H1 (cell line): ENCODE measurements around the gene THOC6. TPM values are rescaled to one million over a fixed set of nuclear protein-coding genes. Genes with fewer than 3 reads are reported as not detected.

Experiments
- GABPA ChIP-seq: IDR thresholded peaks from 2 replicates; pipeline ENCODE4 v1.6.1; 2011; ENCODE audit warnings: mild to moderate bottlenecking, low read length, moderate library complexity, borderline replicate concordance; ENCODE audit not compliant: insufficient read depth
- polyA plus RNA-seq, 7 experiments: library from polyadenylated mRNA; depleted of rRNA in 3 of 7; stranded (reverse) in 5 of 7; unstranded in 2 of 7; fragments of >200 nt in 5 of 7; fragments of 200-250 nt in 2 of 7; gene quantifications; 1 replicate in 5 of 7; 2 replicates in 1 of 7; 4 replicates in 1 of 7; pipeline versions ENCODE4 v1.2.1 to v1.2.3, GENCODE V29; 2011 to 2013; ENCODE audit warnings: missing spikeins in 2 of 7, mixed read lengths in 2 of 7
- total RNA-seq: library from RNA; stranded (reverse); fragmentation: NEBNext Ultra II Directional; extraction: Animal tissue kit (Norgen Biotek cat#: 25700); gene quantifications from 2 replicates; pipeline ENCODE4 v1.2.1, GENCODE V29; 2021
- TF ChIP-seq, protein P1 (sequence below): fragments of 300-600 bp; sonication (generic); IDR thresholded peaks from 2 replicates; pipeline ENCODE4 v1.7.1; 2012; ENCODE audit warnings: low read length, moderate library complexity, mild to moderate bottlenecking, inconsistent platforms; ENCODE audit not compliant: insufficient replicate concordance

Gene THOC6
- total and polyA plus RNA-seq, 2 of the 8 experiments (the other 6 are each of a cell fraction or from before 2014, with no cell fraction given), result 78.5 to 111 TPM

- TF ChIP-seq, protein P1, sequence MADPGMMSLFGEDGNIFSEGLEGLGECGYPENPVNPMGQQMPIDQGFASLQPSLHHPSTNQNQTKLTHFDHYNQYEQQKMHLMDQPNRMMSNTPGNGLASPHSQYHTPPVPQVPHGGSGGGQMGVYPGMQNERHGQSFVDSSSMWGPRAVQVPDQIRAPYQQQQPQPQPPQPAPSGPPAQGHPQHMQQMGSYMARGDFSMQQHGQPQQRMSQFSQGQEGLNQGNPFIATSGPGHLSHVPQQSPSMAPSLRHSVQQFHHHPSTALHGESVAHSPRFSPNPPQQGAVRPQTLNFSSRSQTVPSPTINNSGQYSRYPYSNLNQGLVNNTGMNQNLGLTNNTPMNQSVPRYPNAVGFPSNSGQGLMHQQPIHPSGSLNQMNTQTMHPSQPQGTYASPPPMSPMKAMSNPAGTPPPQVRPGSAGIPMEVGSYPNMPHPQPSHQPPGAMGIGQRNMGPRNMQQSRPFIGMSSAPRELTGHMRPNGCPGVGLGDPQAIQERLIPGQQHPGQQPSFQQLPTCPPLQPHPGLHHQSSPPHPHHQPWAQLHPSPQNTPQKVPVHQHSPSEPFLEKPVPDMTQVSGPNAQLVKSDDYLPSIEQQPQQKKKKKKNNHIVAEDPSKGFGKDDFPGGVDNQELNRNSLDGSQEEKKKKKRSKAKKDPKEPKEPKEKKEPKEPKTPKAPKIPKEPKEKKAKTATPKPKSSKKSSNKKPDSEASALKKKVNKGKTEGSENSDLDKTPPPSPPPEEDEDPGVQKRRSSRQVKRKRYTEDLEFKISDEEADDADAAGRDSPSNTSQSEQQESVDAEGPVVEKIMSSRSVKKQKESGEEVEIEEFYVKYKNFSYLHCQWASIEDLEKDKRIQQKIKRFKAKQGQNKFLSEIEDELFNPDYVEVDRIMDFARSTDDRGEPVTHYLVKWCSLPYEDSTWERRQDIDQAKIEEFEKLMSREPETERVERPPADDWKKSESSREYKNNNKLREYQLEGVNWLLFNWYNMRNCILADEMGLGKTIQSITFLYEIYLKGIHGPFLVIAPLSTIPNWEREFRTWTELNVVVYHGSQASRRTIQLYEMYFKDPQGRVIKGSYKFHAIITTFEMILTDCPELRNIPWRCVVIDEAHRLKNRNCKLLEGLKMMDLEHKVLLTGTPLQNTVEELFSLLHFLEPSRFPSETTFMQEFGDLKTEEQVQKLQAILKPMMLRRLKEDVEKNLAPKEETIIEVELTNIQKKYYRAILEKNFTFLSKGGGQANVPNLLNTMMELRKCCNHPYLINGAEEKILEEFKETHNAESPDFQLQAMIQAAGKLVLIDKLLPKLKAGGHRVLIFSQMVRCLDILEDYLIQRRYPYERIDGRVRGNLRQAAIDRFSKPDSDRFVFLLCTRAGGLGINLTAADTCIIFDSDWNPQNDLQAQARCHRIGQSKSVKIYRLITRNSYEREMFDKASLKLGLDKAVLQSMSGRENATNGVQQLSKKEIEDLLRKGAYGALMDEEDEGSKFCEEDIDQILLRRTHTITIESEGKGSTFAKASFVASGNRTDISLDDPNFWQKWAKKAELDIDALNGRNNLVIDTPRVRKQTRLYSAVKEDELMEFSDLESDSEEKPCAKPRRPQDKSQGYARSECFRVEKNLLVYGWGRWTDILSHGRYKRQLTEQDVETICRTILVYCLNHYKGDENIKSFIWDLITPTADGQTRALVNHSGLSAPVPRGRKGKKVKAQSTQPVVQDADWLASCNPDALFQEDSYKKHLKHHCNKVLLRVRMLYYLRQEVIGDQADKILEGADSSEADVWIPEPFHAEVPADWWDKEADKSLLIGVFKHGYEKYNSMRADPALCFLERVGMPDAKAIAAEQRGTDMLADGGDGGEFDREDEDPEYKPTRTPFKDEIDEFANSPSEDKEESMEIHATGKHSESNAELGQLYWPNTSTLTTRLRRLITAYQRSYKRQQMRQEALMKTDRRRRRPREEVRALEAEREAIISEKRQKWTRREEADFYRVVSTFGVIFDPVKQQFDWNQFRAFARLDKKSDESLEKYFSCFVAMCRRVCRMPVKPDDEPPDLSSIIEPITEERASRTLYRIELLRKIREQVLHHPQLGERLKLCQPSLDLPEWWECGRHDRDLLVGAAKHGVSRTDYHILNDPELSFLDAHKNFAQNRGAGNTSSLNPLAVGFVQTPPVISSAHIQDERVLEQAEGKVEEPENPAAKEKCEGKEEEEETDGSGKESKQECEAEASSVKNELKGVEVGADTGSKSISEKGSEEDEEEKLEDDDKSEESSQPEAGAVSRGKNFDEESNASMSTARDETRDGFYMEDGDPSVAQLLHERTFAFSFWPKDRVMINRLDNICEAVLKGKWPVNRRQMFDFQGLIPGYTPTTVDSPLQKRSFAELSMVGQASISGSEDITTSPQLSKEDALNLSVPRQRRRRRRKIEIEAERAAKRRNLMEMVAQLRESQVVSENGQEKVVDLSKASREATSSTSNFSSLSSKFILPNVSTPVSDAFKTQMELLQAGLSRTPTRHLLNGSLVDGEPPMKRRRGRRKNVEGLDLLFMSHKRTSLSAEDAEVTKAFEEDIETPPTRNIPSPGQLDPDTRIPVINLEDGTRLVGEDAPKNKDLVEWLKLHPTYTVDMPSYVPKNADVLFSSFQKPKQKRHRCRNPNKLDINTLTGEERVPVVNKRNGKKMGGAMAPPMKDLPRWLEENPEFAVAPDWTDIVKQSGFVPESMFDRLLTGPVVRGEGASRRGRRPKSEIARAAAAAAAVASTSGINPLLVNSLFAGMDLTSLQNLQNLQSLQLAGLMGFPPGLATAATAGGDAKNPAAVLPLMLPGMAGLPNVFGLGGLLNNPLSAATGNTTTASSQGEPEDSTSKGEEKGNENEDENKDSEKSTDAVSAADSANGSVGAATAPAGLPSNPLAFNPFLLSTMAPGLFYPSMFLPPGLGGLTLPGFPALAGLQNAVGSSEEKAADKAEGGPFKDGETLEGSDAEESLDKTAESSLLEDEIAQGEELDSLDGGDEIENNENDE, result no peak
- TF ChIP-seq GABPA, result no peak
These were observed 37.1 kb upstream of the THOC6 start (continued) for GRCh38 chr16:2986623-2987188.
